Parathyroid adenoma (tissue), 2 donors: ENCODE measurements around the gene SHBG.
"Not testable (repeated sequence)": the region's sequence is repeated elsewhere in the genome, so short reads cannot be mapped to it uniquely, and the experiment has no call there.

Experiments
- H2AFZ ChIP-seq: fragments of 300-600 bp; sonication (generic); one replicate; pipeline ENCODE4 v1.7.0; 2017; ENCODE audit warnings: antibody characterized with exemption, mild to moderate bottlenecking
- H3K27ac ChIP-seq: fragments of 300-600 bp; sonication (generic); one replicate; pipeline ENCODE4 v1.7.0; 2017
- H3K27me3 ChIP-seq: fragments of 300-600 bp; sonication (generic); one replicate; pipeline ENCODE4 v1.7.0; 2017; ENCODE audit warnings: low read length; ENCODE audit not compliant: control insufficient read depth, insufficient read depth
- H3K36me3 ChIP-seq: fragments of 300-600 bp; sonication (generic); one replicate; pipeline ENCODE4 v1.7.0; 2017; ENCODE audit warnings: low read length; ENCODE audit not compliant: control insufficient read depth, insufficient read depth
- H3K4me1 ChIP-seq: fragments of 300-600 bp; sonication (generic); one replicate; pipeline ENCODE4 v1.7.0; 2017; ENCODE audit warnings: control low read depth
- H3K4me2 ChIP-seq: fragments of 300-600 bp; sonication (generic); one replicate; pipeline ENCODE4 v1.7.0; 2017; ENCODE audit warnings: low read length
- H3K4me3 ChIP-seq: fragments of 300-600 bp; sonication (generic); one replicate; pipeline ENCODE4 v1.7.0; 2017; ENCODE audit warnings: low read depth, low read length
- H3K79me2 ChIP-seq: fragments of 300-600 bp; sonication (generic); one replicate; pipeline ENCODE4 v1.7.0; 2017; ENCODE audit warnings: control low read depth
- H3K9ac ChIP-seq: fragments of 300-600 bp; sonication (generic); one replicate; pipeline ENCODE4 v1.7.0; 2017; ENCODE audit warnings: mild to moderate bottlenecking
- H3K9me3 ChIP-seq: fragments of 300-600 bp; sonication (generic); one replicate; pipeline ENCODE4 v1.7.0; 2017; ENCODE audit warnings: low read length; ENCODE audit not compliant: control insufficient read depth
- CTCF ChIP-seq: fragments of 300-600 bp; sonication (generic); IDR thresholded peaks from one replicate; pipeline ENCODE4 v1.7.0; 2017; ENCODE audit warnings: antibody characterized with exemption, mild to moderate bottlenecking
- donor health status: primary hyperparathyroidism.

The SHBG gene

GRCh38 chr17:7592422-7593021 is 37.4 kb upstream of the SHBG start:
- H3K36me3 ChIP-seq, result no peaks in the 10 kb centered on the region
- no peak overlapping the region for H3K9ac ChIP-seq
- TF ChIP-seq CTCF, result no peak
- peaks cover 4% of the 10 kb centered on the region for H3K4me1 ChIP-seq
- no peak overlapping the region for H2AFZ ChIP-seq
- no peak overlapping the region for H3K4me3 ChIP-seq
- no peaks in the 10 kb centered on the region for H3K79me2 ChIP-seq
- H3K27me3 ChIP-seq, result no peaks in the 10 kb centered on the region
- no peak overlapping the region for H3K4me2 ChIP-seq
- no peak overlapping the region for H3K27ac ChIP-seq
- no peaks in the 10 kb centered on the region for H3K9me3 ChIP-seq

- H3K36me3 ChIP-seq, result no peaks in the 10 kb centered on the region
- peaks cover 4% of the 10 kb centered on the region for H3K4me1 ChIP-seq
- H2AFZ ChIP-seq, result no peak overlapping the region
- H3K79me2 ChIP-seq, result no peaks in the 10 kb centered on the region
- H3K27me3 ChIP-seq, result no peaks in the 10 kb centered on the region
- no peak overlapping the region for H3K9ac ChIP-seq
- no peak overlapping the region for H3K27ac ChIP-seq
- no peaks in the 10 kb centered on the region for H3K9me3 ChIP-seq
- H3K4me2 ChIP-seq, result no peak overlapping the region
- TF ChIP-seq CTCF, result no peak
- H3K4me3 ChIP-seq, result no peak overlapping the region
Observed at GRCh38 chr17:7593296-7593695, 36.6 kb upstream of the SHBG start.

DNA sequence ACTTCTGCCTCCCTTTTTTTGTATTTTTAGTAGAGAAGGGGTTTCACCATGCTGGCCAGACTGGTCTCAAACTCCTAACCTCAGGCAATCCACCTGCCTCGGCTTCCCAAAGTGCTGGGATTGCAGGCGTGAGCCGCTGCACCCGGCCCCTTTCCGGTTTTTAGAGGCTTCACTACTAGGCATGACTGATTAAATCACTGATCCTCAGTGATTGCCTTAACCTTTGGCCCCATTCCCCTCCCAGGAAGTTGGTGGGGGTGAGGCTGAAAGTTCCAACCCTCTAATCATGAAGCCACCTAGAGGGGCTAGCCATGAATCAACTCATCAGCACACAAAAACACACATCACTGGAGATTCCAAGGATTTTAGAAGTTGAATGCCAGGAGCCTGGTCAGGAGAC is 32.4 kb upstream of the SHBG start:
- H3K4me1 ChIP-seq, H3K27me3 ChIP-seq, H3K9me3 ChIP-seq, H2AFZ ChIP-seq, H3K36me3 ChIP-seq, H3K4me2 ChIP-seq, H3K9ac ChIP-seq, H3K79me2 ChIP-seq, H3K4me3 ChIP-seq, H3K27ac ChIP-seq: not testable (repeated sequence)

GRCh38 chr17:7606280-7606679 is 23.7 kb upstream of the SHBG start:
- peaks cover 30% of the 10 kb centered on the region for H3K79me2 ChIP-seq
- H3K4me3 ChIP-seq, result no peak overlapping the region
- no peaks in the 10 kb centered on the region for H3K9me3 ChIP-seq
- no peaks in the 10 kb centered on the region for H3K4me1 ChIP-seq
- H3K27me3 ChIP-seq, result no peaks in the 10 kb centered on the region
- H2AFZ ChIP-seq, result no peak overlapping the region
- H3K36me3 ChIP-seq, result no peaks in the 10 kb centered on the region
- no peak for TF ChIP-seq CTCF
- H3K4me2 ChIP-seq, result no peak overlapping the region
- H3K9ac ChIP-seq, result no peak overlapping the region
- no peak overlapping the region for H3K27ac ChIP-seq

GRCh38 chr17:7610641-7611040 is 19.3 kb upstream of the SHBG start:
- H2AFZ ChIP-seq, result no peak overlapping the region
- no peaks in the 10 kb centered on the region for H3K9me3 ChIP-seq
- H3K9ac ChIP-seq, result no peak overlapping the region
- H3K4me1 ChIP-seq, result peaks cover 8% of the 10 kb centered on the region
- H3K36me3 ChIP-seq, result no peaks in the 10 kb centered on the region
- no peaks in the 10 kb centered on the region for H3K27me3 ChIP-seq
- H3K4me2 ChIP-seq, result no peak overlapping the region
- peaks cover 52% of the 10 kb centered on the region for H3K79me2 ChIP-seq
- H3K4me3 ChIP-seq, result no peak overlapping the region
- TF ChIP-seq CTCF, result no peak
- H3K27ac ChIP-seq, result no peak overlapping the region
